GM18873 (cell line): ENCODE results near the gene SPATA13.
"Not testable (repeated sequence)": the region's sequence is repeated elsewhere in the genome, so short reads cannot be mapped to it uniquely, and the experiment has no call there.

Source experiments
- ATAC-seq: cut with Tn5 transposase; IDR thresholded peaks from one replicate; pipeline ENCODE4 v1.9.1; 2021; ENCODE audit warnings: mild to moderate bottlenecking, moderate library complexity, moderate number of reproducible peaks; ENCODE audit not compliant: unreplicated experiment, low FRiP score

The SPATA13 gene

DNA sequence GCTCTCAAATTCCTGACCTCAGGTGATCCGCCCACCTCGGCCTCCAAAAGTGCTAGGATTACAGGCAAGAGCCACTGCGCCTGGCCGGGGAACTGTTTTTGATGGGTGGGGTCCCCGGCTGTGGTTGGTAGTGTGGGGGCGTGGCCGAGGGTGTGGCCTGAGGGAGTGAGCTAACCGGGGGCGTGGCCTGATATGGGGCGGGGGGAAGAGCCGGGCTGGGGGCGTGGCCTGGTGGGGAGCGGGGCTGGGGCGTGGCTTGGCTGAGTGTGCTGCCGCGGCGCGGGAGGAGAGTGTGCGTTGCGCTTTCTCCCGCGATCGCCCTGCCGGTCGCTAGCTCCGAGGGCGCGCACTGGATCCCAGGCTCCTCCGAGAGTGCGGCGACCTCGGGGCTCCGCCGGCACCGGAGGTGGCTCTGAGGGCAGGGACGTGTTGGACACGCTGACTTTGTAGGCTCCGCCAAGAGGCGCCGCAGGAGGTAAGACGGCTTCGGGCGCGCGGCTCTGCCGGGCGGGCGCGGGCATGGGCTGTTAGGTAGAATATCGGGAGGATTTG lies at the start of gene SPATA13:
TSS of gene SPATA13 (plus strand) at position 263 of the 552 bp plus-strand sequence. CDS start 62,210 bp downstream, outside the sequence.
- ATAC-seq, result peak; percentile 48

DNA sequence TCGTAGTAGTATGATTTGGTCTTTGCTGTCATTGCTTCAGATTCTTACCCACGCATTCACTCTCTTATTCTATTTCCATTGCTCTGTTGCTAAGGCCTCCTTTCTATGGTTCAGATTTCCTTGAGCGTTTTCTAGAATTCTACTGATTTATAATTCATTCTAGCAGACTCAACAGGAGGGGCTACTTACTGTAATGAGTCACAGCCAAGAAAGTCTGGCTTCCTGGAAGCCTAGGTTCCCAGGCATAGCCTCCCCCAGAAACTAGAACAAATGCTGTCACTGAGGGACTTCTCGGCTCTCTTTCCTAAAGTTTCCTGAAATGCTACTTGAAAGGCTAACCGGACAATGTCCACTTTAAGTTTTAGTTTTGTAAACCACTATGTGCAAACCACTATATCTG lies 47.7 kb upstream of the SPATA13 start:
- ATAC-seq, result no peak

DNA sequence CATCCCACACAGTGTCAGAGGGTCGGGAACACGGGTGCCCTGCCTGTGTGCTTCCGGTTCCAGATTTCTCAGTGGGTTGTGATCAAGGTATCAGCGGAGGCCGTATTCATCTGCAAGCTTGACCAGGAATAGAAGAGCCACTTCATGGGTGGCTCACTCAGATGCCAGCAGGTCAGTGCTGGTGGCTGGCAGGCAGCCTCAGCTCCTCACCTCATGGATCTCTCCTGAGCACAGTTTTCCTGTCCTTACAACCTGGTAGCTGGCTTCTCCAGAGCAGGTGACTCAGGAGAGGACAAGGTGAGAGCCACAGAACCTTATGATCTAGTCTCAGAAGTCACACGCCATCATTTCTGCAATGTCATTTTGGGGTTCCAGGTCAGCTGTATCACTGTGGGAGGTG lies 44.8 kb upstream of the SPATA13 start:
- ATAC-seq, result no peak

DNA sequence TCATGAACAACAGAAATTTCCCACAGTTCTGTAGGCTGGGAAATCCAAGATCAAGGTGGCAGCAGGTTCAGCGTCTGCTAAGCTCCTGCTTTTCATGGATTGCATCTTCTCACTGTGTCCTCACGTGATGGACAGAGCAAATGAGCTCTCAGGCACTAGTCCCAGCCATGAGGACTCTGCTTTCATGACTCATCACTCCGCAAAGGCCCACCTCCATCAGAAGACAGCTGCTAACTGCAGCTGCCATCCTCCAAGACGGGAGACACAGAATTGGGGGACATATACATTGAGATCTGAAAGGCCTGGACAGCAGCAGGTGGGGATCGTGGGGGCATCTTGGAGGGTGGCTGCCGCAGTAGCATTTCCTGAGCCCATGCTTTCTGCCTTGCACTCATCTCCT lies 44.4 kb upstream of the SPATA13 start:
- no peak for ATAC-seq

DNA sequence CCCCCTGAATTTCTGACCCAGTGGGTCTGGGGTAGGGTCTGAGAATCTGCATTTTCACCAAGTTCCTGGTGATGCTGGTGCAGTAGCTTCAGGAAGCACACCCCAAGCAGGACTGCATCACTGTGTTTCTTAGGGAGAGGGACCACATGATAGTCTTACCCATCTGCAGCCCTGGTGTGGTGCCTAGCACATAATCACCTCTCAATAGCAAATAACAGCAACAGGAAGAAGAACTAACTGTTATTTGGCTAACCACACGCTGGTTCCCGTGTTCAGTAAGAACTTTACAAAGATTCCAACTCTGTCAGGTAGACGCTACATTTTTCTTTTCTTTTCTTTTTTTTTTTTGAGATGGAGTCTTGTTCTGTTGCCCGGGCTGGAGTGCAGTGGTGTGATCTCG lies 41.9 kb upstream of the SPATA13 start:
- ATAC-seq, result no peak

DNA sequence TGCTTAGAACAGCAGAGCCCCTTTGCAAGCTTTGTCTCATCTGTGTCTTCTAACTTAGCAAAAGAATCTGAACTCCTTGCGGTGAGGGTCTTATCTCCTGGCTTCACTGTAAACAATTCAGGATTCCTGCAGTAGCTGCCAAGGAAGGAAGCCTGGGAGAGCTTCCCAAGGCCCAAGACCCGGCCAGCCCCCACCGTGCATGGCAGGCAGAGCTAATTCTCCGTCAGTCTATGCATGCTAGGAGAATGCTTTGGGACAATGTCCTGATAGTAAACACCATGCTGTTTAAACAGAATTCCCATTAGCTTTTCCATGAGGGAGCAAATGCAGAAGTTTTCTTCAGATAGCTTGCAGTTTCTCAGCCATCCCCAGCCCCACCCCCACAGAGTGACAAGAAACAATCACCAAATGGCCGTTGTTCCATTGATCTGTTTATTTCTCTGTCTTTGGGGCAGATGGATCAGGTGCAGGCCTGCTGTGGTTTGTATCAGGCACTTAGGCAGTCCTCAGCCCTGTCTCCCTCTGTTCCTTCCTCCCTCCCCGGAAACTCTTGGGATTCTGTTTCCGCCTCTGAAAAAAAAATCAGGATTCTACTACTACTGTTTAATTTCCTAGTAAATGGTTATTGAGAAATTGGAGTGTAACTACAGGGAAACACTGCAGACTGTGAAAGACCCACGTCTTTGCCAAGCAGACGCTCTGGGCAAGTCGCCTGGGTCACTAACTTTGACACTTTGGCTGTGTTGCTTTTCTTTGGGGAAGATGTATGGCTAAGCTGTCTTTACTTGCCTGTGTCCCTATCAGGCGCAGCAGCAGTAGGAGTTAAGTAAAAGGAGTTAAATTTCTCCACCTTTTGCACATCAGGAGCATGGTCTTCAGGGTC lies 40.7 kb upstream of the SPATA13 start:
- ATAC-seq, result no peak

DNA sequence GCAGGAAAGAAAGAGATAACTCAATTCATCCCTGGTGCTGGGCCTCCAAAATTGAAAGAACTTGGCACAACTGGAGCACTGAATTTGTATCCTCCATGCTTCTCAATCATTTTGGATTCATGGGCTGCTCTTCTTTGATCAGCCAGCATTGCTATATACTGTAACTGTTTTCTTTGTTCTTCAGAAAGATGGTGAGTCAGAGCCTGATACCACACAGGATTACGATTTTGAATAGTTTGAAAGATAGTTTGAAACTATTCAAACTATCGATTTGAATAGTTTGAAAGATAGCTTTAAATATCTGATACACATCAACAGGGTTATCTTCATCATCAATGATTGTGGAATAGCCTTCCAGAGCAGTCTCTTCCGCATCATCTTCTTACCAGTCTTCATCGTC lies 38.5 kb upstream of the SPATA13 start:
- ATAC-seq, result not testable (repeated sequence)

DNA sequence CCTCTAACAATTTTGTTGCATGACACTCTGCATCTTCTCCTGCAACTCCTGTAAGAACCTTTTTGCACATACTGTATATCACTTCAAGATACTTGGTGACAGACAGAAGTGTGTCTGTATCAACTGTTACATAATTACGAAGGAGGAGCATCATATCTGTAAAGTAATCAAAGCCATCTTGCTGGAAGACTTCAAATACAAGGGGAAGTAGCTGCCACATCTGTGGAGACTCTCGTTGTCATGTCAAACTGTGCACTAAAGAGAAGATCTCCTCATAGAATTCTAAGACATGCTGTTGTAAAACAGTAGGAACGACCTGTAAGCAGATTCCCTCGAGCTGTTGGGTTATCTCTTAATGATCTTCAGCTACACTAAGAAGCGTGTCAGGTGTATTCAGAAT lies 38.0 kb upstream of the SPATA13 start:
- no peak for ATAC-seq

DNA sequence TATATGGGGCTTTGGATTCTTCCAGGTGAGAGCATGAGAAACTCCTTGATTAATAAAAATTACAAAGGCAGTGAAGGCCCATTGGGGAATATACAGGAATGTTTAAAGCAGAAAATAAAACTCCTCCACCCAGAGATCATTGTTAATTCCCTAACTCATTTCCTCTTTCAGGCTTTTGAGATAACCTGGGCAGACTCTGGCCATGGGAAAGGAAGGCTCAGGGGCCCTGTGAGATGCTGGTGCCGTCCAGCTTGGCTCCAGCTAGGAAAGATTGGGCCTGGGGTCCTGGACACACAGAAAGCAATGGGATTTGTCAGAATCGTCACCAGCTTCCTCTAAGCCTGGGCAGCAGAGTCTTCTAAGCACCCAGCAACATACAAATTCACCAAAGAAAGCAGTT lies 36.8 kb upstream of the SPATA13 start:
- ATAC-seq, result no peak

DNA sequence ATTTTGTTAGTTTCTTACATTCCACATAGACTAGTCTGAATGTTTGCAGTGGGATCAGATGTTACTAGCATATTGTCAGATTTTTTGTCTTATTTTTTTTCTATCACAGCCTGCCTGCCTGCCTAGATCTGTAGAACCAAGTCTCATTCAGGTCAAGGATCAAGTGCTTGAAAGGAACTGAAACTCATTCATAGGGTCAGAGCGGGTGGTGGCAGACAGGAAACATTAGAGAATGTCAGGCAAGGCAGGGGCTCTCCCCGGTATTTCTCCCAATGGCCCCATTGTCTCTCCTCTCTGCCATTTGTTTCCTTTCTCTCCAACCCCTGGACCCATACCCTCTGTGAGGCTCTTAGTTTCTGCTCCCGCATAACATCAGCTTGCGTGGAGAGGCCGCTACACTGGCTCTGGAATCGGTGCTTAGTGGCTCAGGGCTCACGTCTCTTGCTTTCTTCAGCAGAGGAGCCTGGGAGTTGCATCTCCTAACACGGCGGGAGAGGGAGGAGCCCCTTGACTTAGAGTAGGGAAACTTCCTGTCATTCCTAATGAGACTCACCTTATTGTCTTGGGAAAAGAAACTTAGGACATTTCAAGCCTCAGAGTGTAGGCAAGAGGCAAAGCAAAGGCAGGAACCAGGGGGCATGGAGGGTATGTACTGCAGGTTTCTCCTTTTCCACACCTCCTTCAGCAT lies 35.6 kb upstream of the SPATA13 start:
- ATAC-seq, result peak; percentile 92

DNA sequence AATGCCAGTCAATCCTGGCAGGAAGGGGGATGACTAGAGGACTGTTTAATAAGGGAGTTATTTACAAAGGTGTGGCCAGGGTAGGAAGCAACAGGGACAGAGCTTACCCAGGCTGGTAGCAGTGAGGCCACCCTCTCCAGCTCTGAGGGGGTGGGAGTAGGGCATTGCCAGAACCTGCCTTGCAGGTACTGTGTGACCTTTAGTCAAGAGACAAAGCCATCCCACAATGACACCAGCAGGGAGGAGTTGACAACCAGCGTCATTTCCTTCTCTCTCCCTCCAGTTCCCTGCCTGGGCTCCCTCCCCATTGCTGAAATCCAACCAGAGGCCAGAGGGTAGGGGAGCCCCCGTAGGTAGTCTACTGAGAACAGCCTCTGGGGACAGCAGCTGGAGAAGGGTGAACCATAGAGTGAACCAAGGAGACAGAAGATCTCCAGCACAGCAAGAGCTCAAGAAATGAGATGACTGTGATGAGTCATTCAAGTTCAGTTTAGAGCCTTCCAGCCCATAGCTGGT lies 33.3 kb upstream of the SPATA13 start:
- ATAC-seq, result peak; percentile 59

DNA sequence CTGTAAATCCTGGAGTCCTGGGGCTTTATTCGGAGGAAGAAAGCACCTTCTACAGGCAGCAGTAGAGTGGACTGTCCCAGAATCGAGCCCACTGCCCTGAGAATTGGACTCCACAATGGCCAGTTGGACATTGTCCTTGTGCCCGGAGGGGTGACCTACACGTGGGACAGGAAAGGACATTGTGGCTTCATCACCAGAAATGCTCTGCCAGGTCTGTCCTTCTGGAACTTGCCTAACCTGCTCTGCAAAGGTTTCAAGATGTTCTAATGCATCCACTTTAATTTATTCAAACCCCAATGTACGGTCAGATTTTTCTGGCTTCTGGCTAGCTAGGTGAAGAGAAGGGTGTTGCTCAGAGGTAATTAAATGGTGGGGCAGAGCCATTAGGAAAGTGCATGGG lies 32.4 kb upstream of the SPATA13 start:
- ATAC-seq, result no peak

DNA sequence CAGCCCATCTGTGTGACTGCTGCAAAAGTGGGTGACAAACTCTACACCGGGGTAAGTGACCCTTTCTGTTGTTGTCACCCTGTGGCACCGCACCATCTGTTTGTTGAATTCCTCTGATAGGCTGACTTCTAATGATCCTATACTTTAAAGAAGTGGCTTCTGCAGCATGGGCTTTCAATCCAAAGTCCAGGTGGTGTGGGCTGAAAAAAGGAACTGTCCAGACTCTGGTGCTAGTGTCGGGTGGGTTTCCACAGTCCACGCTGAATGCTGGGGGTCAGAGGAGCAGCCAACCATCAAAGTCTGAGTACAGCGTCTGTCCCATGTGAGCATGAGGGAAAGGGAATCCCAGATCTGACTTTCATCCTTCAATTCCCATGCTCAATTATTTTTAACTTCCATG lies 31.6 kb upstream of the SPATA13 start:
- ATAC-seq, result no peak

DNA sequence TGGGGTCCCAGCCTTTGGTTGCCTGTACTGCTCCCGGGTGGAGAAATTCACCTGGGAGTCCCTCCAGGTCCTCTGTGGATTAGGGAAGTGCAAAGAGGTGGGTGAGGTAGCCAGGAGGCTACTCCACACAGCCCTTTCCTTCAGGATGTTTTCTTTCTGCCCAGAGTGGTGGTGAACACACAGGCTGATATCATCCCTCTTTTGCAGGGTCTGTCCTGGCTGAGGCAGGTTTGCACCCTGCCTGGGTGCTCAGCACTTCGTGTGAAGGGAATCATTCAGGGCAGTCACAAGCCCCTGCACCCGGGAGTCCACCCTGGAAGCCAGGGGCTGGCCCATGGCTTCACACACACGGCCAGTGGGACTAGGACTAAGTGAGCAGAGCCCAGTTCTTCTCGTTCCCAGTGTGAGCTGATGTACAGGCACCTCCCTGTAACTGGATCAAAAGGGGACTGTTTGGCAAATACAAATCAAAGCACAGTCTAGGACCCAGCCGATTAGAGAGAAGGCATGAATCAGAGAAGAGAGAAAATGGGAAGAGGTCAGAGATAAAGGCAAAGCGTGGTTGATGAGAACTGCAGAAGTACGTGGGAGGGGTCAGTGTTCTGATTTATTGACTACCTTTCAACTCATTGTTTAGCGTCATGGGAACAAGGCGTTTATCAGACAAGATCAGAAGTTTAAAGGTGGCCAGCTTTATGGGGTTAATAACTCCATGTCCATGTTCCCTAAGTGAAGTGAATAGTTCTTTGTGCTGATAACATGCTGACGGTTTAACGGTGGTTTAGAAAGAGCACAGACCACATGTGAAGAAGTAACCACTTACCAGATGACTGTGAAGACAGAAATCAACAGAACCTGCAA lies 30.4 kb upstream of the SPATA13 start:
- ATAC-seq, result no peak

DNA sequence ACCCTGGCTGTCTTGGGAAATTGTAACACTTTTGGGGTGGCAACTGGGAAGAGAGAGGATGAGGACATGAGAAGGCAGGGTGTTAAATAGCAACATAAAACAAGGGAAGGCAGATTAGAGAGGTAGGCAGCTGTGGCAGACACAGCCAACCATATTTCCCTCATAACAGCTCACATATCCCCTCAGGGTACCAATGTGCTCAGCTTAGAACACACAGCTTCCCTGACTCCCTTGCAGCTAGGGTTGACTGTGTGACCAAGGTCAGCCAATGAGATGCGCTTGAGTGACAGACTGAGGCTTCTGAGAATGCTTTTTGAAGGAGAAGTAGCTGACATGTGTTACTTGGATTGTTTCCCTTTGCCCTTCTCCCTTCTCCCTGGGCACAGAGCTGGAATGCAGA lies 28.8 kb upstream of the SPATA13 start:
- ATAC-seq, result no peak

DNA sequence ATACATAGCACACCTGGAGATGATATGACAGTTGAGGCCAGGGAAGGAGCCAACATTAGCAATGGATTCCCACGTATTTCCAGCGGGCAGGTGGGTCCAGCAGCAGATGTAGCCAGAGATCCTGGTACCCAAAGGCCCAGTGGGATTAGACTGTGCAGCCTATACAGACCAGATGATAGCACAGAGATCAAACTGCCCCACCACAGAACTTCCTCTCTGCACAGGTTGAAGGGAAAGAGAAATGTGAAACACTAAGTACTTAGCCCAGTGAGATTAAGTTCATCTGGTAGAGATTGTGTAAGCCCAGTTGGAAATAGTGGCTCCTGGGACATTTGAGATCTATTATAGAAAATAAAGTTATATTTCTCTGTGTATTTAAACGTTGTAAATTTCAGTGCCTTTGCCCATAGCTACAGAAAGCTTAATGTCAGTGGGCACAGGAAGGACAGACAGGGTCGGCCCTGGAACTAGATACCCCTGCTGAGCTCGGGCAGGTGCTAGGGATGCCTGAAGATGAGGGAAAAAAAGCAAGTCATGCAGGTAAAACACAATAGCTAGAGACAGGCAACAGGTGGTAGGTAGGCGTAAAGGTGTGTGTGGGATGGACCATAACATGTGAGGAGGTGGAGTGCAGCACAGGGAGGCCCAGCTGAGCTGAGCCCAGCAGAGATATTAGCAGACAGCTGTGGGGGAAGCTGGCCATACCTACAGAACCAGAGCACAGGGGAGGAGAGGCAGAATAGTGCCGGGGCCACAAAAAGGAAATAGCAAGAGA lies 27.3 kb upstream of the SPATA13 start:
- ATAC-seq, result no peak

DNA sequence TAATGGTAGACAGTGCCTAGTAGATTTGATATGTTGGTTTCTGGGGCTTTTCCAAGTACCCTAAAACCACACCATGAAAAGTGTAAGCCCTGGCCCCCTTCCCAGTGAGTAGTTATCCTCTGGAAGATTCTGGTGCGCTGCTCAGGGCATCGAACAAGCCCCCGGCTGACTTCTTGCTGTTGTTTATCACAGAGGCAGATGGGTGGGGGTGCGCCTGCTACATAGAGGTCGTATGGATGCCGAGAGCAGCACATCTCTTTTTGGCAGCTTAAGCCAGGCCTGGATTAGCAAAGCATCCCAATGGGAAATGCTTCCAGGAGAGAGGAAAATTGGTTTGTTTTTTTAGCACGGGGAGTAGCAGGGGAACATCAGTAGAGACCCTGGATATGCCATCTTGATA lies 26.3 kb upstream of the SPATA13 start:
- ATAC-seq, result no peak

DNA sequence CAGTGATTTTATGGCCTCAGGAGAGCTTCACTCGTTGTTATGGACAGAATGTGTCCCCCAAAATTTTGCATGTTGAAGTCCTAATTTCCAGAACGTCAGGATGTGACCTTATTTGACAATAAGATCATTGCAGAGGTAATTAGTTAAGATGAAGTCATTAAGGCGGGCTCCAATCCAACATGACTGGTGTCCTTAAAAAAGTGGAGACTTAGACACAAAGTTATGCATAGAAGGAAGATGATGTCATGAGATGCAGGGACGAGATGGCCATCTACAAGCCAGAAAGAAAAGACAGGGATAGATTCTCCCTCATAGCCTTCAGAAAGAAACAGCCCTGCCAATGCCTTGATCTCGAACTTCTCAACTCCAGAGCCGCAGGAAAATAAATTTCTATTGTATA lies 25.8 kb upstream of the SPATA13 start:
- no peak for ATAC-seq

DNA sequence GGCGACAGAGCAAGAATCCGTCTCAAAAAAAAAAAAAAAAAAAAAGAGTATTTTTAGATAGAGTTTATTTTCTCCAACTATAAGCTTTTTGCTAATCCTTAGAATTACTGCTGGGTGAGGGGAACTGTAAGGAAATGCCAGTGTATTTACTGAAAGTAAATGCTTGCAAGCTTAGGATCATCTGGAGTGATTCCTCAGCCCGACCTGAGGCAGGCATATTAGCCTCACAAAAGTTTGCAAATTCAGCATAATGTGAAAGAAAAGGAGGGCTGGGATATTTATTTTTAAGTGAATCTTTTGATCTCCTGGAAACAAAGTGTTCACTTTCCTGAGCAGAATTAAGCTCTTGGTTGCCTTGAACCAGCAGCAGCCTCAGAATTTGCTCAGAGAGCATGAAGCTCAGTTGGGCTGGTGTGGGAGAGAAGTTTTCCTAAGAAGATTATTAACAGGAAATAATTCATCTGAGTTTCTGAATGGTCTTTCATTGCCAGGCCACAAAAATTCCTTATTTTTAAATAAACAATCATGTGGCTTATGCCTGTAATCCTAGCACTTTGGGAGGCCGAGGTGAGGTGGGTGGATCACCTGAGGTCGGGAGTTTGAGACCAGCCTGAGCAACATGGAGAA lies 24.7 kb upstream of the SPATA13 start:
- ATAC-seq, result no peak
